ENCODE data around the gene NCOR1.

The NCOR1 gene

GRCh38 chr17:16250635-16251034, 35.3 kb upstream of the NCOR1 start:
- no peak overlapping the region for H3K4me3 ChIP-seq (ENCODE audit: low read length)
- 0 out of 2 replicates have a peak, but pooled peaks cover 3% of the 10 kb centered on the region for H3K36me3 ChIP-seq (ENCODE audit: control insufficient read depth, low read length)
- H3K4me1 ChIP-seq (ENCODE audit: control insufficient read depth, low read length) = no peaks in the 10 kb centered on the region
- H3K9me3 ChIP-seq (ENCODE audit: control insufficient read depth, insufficient read depth, low read length) = no peaks in the 10 kb centered on the region
- H4K20me1 ChIP-seq (ENCODE audit: control insufficient read depth, insufficient read depth, low read depth, low read length) = no peaks in the 10 kb centered on the region
- no peaks in the 10 kb centered on the region for H3F3A ChIP-seq (ENCODE audit: control insufficient read depth, insufficient read depth)
- TF ChIP-seq, protein P1, sequence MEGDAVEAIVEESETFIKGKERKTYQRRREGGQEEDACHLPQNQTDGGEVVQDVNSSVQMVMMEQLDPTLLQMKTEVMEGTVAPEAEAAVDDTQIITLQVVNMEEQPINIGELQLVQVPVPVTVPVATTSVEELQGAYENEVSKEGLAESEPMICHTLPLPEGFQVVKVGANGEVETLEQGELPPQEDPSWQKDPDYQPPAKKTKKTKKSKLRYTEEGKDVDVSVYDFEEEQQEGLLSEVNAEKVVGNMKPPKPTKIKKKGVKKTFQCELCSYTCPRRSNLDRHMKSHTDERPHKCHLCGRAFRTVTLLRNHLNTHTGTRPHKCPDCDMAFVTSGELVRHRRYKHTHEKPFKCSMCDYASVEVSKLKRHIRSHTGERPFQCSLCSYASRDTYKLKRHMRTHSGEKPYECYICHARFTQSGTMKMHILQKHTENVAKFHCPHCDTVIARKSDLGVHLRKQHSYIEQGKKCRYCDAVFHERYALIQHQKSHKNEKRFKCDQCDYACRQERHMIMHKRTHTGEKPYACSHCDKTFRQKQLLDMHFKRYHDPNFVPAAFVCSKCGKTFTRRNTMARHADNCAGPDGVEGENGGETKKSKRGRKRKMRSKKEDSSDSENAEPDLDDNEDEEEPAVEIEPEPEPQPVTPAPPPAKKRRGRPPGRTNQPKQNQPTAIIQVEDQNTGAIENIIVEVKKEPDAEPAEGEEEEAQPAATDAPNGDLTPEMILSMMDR (IDR thresholded peaks at IDR 0.05; ENCODE audit: low read depth, low read length, poor library complexity, severe bottlenecking) = no peak
- TF ChIP-seq EZH2phosphoT487 (IDR thresholded peaks at IDR 0.05; ENCODE audit: borderline replicate concordance, low read length) = no peak
- H3K79me2 ChIP-seq (ENCODE audit: control insufficient read depth, low read length) = 0 out of 2 replicates have a peak, but pooled peaks cover 3% of the 10 kb centered on the region
- H3K27me3 ChIP-seq (ENCODE audit: control insufficient read depth, low read length) = no peaks in the 10 kb centered on the region
- no peak overlapping the region for H3K27ac ChIP-seq (ENCODE audit: low read depth, low read length)
- no peak overlapping the region for H3K4me2 ChIP-seq (ENCODE audit: low read length)
- H3K9me2 ChIP-seq (replicated peaks; ENCODE audit: control insufficient read depth, low read length) = no peaks in the 10 kb centered on the region

GRCh38 chr17:16247586-16247984, 32.3 kb upstream of the NCOR1 start:
- TF ChIP-seq, protein P1 (IDR thresholded peaks at IDR 0.05; ENCODE audit: low read depth, low read length, poor library complexity, severe bottlenecking) = no peak
- Histone ChIP-seq H3K9me3 (ENCODE audit: control insufficient read depth, insufficient read depth, low read length) (no peaks in the 10 kb centered on the region), H3K36me3 (ENCODE audit: control insufficient read depth, low read length) (0 out of 2 replicates have a peak, but pooled peaks cover 3% of the 10 kb centered on the region), H3K4me2 (ENCODE audit: low read length) (no peak overlapping the region), H3K27me3 (ENCODE audit: control insufficient read depth, low read length) (no peaks in the 10 kb centered on the region), H3K4me1 (ENCODE audit: control insufficient read depth, low read length) (no peaks in the 10 kb centered on the region), H3K4me3 (ENCODE audit: low read length) (no peak overlapping the region), H3K27ac (ENCODE audit: low read depth, low read length) (no peak overlapping the region), H3K79me2 (ENCODE audit: control insufficient read depth, low read length) (peaks cover 3% of the 10 kb centered on the region; the same call in 1 of the 2 replicates), H3F3A (ENCODE audit: control insufficient read depth, insufficient read depth) (no peaks in the 10 kb centered on the region), H3K9me2 (replicated peaks; ENCODE audit: control insufficient read depth, low read length) (no peaks in the 10 kb centered on the region), H4K20me1 (ENCODE audit: control insufficient read depth, insufficient read depth, low read depth, low read length) (no peaks in the 10 kb centered on the region)

GRCh38 chr17:16243801-16244567, 28.6 kb upstream of the NCOR1 start:
- no peak overlapping the region for H3K27ac ChIP-seq (ENCODE audit: low read depth, low read length)
- H3K4me2 ChIP-seq (ENCODE audit: low read length) = no peak overlapping the region
- no peaks in the 10 kb centered on the region for H3K9me2 ChIP-seq (replicated peaks; ENCODE audit: control insufficient read depth, low read length)
- H3K4me1 ChIP-seq (ENCODE audit: control insufficient read depth, low read length) = no peaks in the 10 kb centered on the region
- peaks cover 5% of the 10 kb centered on the region; the same call in 1 of the 2 replicates for H3F3A ChIP-seq (ENCODE audit: control insufficient read depth, insufficient read depth)
- no peak overlapping the region for H3K4me3 ChIP-seq (ENCODE audit: low read length)
- H3K36me3 ChIP-seq (ENCODE audit: control insufficient read depth, low read length) = 0 out of 2 replicates have a peak, but pooled peaks cover 3% of the 10 kb centered on the region
- peaks cover 3% of the 10 kb centered on the region for H3K79me2 ChIP-seq (ENCODE audit: control insufficient read depth, low read length)
- no peaks in the 10 kb centered on the region for H3K9me3 ChIP-seq (ENCODE audit: control insufficient read depth, insufficient read depth, low read length)
- no peak for TF ChIP-seq EZH2phosphoT487 (IDR thresholded peaks at IDR 0.05; ENCODE audit: borderline replicate concordance, low read length)
- TF ChIP-seq, protein P1 (IDR thresholded peaks at IDR 0.05; ENCODE audit: low read depth, low read length, poor library complexity, severe bottlenecking) = no peak
- no peaks in the 10 kb centered on the region for H3K27me3 ChIP-seq (ENCODE audit: control insufficient read depth, low read length)
- H4K20me1 ChIP-seq (ENCODE audit: control insufficient read depth, insufficient read depth, low read depth, low read length) = no peaks in the 10 kb centered on the region
